ENCODE data around the gene SLC6A6.

- TF ChIP-seq CTCF (conservative IDR thresholded peaks at IDR 0.05 in 1 of 2, IDR thresholded peaks at IDR 0.05 in 1 of 2; ENCODE audit: low read depth in 1 of 2, low read length in 2 of 2) (no peak), EZH2 (IDR thresholded peaks at IDR 0.05; ENCODE audit: low read length, missing control alignments) (no peak)
These were observed 68.1 kb downstream of the SLC6A6 start for GRCh38 chr3:14470461-14470860.
